K562 (cell line): Measurements from ENCODE around the gene PRCC. TPM values are rescaled to one million over a fixed set of nuclear protein-coding genes. Genes with fewer than 3 reads are reported as not detected.

Experiments
- CBX3 ChIP-seq, 2 experiments: IDR thresholded peaks; 1 replicate in 1 of 2; 2 replicates in 1 of 2; pipeline ENCODE4 v1.6.1; 2012; ENCODE audit warnings: inconsistent platforms in 2 of 2, low read length in 2 of 2, borderline replicate concordance in 1 of 2, control low read depth in 1 of 2
- CBX5 ChIP-seq: IDR thresholded peaks from 2 replicates; pipeline ENCODE4 v1.6.1; 2014; ENCODE audit warnings: low read depth, borderline replicate concordance
- FOXK2 ChIP-seq, 2 experiments: fragments of 450-650 bp; IDR thresholded peaks in 1 of 2; conservative IDR thresholded peaks in 1 of 2; 2 replicates each; pipeline ENCODE4 v1.6.1; 2016; ENCODE audit warnings: low read depth in 2 of 2, mild to moderate bottlenecking in 1 of 2
- HNRNPH1 ChIP-seq: fragments of 200-400 bp; formaldehyde crosslinking; optimal IDR thresholded peaks from 2 replicates; pipeline ENCODE3; 2017; ENCODE audit warnings: low read depth, mild to moderate bottlenecking, low read length, moderate library complexity
- KLF1 ChIP-seq: fragments of 450-650 bp; IDR thresholded peaks from 2 replicates; pipeline ENCODE4 v1.6.1; 2016; ENCODE audit warnings: missing genetic modification characterization, missing compliant biosample characterization
- MCM5 ChIP-seq: fragments of 450-650 bp; IDR thresholded peaks from 2 replicates; pipeline ENCODE4 v1.6.1; 2016; ENCODE audit warnings: low read depth
- NBN ChIP-seq: fragments of 450-650 bp; IDR thresholded peaks from 2 replicates; pipeline ENCODE4 v1.6.1; 2016; ENCODE audit warnings: low read depth, mild to moderate bottlenecking
- TAF15 ChIP-seq: fragments of 200-400 bp; formaldehyde crosslinking; IDR thresholded peaks from 2 replicates; pipeline ENCODE4 v1.6.1; 2017; ENCODE audit warnings: mild to moderate bottlenecking, low read depth, low read length, moderate library complexity
- TAF7 ChIP-seq: fragments of 450-650 bp; IDR thresholded peaks from 2 replicates; pipeline ENCODE4 v1.6.1; 2016; ENCODE audit warnings: missing genetic modification characterization, missing compliant biosample characterization
- ZNF384 ChIP-seq: IDR thresholded peaks from 2 replicates; pipeline ENCODE4 v1.6.1; 2012; ENCODE audit warnings: low read depth, low read length, improper control_type of control experiment
- ZNF695 ChIP-seq: fragments of 450-650 bp; formaldehyde crosslinking; IDR thresholded peaks from 2 replicates; pipeline ENCODE4 v1.4.0; 2020; ENCODE audit warnings: mild to moderate bottlenecking, moderate library complexity
- polyA plus RNA-seq, 8 experiments: library from polyadenylated mRNA; depleted of rRNA in 4 of 8; stranded (reverse) in 5 of 8; unstranded in 3 of 8; fragments of >200 nt; fragmentation: Nextera tagmentation in 2 of 8; fragmentation: Illumina TruSeq in 1 of 8; extraction: Ambion mirVana in 2 of 8; extraction: Trizol in 1 of 8; gene quantifications; 2 replicates each; pipeline versions ENCODE4 v1.2.1 to v1.2.3, GENCODE V29; 2011 to 2014; ENCODE audit warnings: inconsistent platforms in 1 of 8, missing spikeins in 1 of 8
- total RNA-seq, 7 experiments: library from RNA; depleted of rRNA in 6 of 7; stranded (reverse); fragments of >200 nt in 6 of 7; fragmentation: Illumina TruSeq in 2 of 7; extraction: Trizol in 2 of 7; gene quantifications; 2 replicates each; pipeline versions ENCODE4 v1.2.1 to v1.2.3, GENCODE V29; 2011 to 2021; ENCODE audit warnings: low replicate concordance in 1 of 7
- TF ChIP-seq, protein P1 (sequence below): sonication (generic); formaldehyde crosslinking; IDR thresholded peaks from 2 replicates; pipeline ENCODE4 v1.8.0; 2023; ENCODE audit warnings: mild to moderate bottlenecking, missing genetic modification reagents
- TF ChIP-seq, protein P2 (sequence below): sonication (generic); formaldehyde crosslinking; IDR thresholded peaks from 2 replicates; pipeline ENCODE4 v1.9.0; 2022; ENCODE audit warnings: mild to moderate bottlenecking, missing genetic modification reagents
- TF ChIP-seq, protein P3 (sequence below): fragments of 450-650 bp; IDR thresholded peaks from 2 replicates; pipeline ENCODE4 v1.7.1; 2018; ENCODE audit warnings: mild to moderate bottlenecking, low read depth; ENCODE audit not compliant: partially characterized antibody
- TF ChIP-seq, protein P4 (sequence below): fragments of 450-650 bp; formaldehyde crosslinking; IDR thresholded peaks from 2 replicates; pipeline ENCODE4 v1.4.0; 2022; ENCODE audit warnings: mild to moderate bottlenecking, moderate library complexity
- TF ChIP-seq, protein P5 (sequence below): fragments of 450-650 bp; formaldehyde crosslinking; IDR thresholded peaks from 2 replicates; pipeline ENCODE4 v1.4.0; 2020; ENCODE audit warnings: mild to moderate bottlenecking, moderate library complexity
- TF ChIP-seq, protein P6 (sequence below): fragments of 450-650 bp; IDR thresholded peaks from 2 replicates; pipeline ENCODE4 v1.6.1; 2018; ENCODE audit not compliant: partially characterized antibody

PRCC gene
- total and polyA plus RNA-seq, 9 of the 15 experiments (the other 6 are each of a cell fraction or from before 2014, with no cell fraction given), result 23.9 to 201 (median 41.1) TPM

DNA sequence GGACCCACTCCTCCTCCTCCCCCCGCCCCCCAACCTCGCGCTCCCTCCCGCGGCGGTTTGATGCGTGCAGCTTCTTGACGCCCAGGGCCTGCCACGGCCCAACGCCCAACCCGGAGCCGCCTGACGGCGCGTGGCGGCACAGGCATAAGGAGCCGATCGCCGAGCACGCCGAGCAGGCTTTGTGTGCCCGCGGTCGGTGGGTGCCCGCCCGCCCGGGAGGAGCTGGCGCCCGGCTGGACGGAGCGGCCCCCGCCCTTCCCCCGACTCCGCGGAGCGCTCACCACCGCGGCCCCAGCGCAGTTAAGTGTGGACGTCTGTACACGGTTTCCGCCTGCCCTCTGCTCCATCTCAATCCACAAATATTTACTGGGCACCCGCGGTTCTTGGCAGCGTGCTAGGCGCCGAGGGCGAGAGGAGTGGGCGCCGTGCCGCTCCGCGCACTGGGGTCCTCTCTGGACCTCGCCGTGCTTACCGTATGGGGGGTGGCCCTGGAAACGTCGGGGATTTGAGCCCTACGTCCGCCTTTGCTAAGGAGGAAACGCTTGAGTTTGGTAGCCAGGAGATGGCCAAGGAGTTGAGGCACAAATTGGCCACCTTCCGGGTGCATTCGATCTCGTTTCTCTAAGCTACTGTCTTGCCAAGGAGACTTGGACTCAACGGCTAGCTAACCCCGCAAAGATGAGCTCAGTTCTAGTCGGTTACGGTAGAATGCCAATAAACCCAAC, 15.4 kb upstream of the PRCC start (continued):
- TF ChIP-seq, protein P1, sequence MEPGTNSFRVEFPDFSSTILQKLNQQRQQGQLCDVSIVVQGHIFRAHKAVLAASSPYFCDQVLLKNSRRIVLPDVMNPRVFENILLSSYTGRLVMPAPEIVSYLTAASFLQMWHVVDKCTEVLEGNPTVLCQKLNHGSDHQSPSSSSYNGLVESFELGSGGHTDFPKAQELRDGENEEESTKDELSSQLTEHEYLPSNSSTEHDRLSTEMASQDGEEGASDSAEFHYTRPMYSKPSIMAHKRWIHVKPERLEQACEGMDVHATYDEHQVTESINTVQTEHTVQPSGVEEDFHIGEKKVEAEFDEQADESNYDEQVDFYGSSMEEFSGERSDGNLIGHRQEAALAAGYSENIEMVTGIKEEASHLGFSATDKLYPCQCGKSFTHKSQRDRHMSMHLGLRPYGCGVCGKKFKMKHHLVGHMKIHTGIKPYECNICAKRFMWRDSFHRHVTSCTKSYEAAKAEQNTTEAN (CRISPR knock-in tag), result no peak
- TF ChIP-seq CBX3 (IDR thresholded peaks at IDR 0.05; ENCODE audit: borderline replicate concordance in 1 of 2, low read length in 2 of 2), result peak in 1 of 2 experiments; percentile 29; a peak in 1 of 3 replicates
- TF ChIP-seq, protein P2, sequence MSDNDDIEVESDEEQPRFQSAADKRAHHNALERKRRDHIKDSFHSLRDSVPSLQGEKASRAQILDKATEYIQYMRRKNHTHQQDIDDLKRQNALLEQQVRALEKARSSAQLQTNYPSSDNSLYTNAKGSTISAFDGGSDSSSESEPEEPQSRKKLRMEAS (CRISPR knock-in tag), result peak; percentile 96
- no peak for TF ChIP-seq ZNF695 (CRISPR knock-in tag)
- TF ChIP-seq, protein P3, sequence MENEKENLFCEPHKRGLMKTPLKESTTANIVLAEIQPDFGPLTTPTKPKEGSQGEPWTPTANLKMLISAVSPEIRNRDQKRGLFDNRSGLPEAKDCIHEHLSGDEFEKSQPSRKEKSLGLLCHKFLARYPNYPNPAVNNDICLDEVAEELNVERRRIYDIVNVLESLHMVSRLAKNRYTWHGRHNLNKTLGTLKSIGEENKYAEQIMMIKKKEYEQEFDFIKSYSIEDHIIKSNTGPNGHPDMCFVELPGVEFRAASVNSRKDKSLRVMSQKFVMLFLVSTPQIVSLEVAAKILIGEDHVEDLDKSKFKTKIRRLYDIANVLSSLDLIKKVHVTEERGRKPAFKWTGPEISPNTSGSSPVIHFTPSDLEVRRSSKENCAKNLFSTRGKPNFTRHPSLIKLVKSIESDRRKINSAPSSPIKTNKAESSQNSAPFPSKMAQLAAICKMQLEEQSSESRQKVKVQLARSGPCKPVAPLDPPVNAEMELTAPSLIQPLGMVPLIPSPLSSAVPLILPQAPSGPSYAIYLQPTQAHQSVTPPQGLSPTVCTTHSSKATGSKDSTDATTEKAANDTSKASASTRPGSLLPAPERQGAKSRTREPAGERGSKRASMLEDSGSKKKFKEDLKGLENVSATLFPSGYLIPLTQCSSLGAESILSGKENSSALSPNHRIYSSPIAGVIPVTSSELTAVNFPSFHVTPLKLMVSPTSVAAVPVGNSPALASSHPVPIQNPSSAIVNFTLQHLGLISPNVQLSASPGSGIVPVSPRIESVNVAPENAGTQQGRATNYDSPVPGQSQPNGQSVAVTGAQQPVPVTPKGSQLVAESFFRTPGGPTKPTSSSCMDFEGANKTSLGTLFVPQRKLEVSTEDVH, result no peak
- TF ChIP-seq NBN, result no peak
- TF ChIP-seq HNRNPH1, result no peak
- TF ChIP-seq CBX5, result no peak
- TF ChIP-seq, protein P4, sequence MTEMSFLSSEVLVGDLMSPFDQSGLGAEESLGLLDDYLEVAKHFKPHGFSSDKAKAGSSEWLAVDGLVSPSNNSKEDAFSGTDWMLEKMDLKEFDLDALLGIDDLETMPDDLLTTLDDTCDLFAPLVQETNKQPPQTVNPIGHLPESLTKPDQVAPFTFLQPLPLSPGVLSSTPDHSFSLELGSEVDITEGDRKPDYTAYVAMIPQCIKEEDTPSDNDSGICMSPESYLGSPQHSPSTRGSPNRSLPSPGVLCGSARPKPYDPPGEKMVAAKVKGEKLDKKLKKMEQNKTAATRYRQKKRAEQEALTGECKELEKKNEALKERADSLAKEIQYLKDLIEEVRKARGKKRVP (CRISPR knock-in tag), result no peak
- TF ChIP-seq, protein P5, sequence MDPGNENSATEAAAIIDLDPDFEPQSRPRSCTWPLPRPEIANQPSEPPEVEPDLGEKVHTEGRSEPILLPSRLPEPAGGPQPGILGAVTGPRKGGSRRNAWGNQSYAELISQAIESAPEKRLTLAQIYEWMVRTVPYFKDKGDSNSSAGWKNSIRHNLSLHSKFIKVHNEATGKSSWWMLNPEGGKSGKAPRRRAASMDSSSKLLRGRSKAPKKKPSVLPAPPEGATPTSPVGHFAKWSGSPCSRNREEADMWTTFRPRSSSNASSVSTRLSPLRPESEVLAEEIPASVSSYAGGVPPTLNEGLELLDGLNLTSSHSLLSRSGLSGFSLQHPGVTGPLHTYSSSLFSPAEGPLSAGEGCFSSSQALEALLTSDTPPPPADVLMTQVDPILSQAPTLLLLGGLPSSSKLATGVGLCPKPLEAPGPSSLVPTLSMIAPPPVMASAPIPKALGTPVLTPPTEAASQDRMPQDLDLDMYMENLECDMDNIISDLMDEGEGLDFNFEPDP (CRISPR knock-in tag), result no peak
- no peak for TF ChIP-seq ZNF384
- TF ChIP-seq, protein P6, sequence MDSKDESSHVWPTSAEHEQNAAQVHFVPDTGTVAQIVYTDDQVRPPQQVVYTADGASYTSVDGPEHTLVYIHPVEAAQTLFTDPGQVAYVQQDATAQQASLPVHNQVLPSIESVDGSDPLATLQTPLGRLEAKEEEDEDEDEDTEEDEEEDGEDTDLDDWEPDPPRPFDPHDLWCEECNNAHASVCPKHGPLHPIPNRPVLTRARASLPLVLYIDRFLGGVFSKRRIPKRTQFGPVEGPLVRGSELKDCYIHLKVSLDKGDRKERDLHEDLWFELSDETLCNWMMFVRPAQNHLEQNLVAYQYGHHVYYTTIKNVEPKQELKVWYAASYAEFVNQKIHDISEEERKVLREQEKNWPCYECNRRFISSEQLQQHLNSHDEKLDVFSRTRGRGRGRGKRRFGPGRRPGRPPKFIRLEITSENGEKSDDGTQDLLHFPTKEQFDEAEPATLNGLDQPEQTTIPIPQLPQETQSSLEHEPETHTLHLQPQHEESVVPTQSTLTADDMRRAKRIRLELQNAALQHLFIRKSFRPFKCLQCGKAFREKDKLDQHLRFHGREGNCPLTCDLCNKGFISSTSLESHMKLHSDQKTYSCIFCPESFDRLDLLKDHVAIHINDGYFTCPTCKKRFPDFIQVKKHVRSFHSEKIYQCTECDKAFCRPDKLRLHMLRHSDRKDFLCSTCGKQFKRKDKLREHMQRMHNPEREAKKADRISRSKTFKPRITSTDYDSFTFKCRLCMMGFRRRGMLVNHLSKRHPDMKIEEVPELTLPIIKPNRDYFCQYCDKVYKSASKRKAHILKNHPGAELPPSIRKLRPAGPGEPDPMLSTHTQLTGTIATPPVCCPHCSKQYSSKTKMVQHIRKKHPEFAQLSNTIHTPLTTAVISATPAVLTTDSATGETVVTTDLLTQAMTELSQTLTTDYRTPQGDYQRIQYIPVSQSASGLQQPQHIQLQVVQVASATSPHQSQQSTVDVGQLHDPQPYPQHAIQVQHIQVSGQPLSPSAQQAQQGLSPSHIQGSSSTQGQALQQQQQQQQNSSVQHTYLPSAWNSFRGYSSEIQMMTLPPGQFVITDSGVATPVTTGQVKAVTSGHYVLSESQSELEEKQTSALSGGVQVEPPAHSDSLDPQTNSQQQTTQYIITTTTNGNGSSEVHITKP, result no peak
- no peak; a peak in 1 of 4 replicates for TF ChIP-seq FOXK2 (conservative IDR thresholded peaks at IDR 0.05 in 1 of 2, IDR thresholded peaks at IDR 0.05 in 1 of 2; ENCODE audit: low read depth in 2 of 2)
- no peak for TF ChIP-seq TAF15
- no peak for TF ChIP-seq KLF1 (tag)
- TF ChIP-seq MCM5, result no peak
- no peak for TF ChIP-seq TAF7 (tag)
